HepG2 (cell line): ENCODE data around the gene TRAPPC4. TPM values are rescaled to one million over a fixed set of nuclear protein-coding genes. Genes with fewer than 3 reads are reported as not detected.

ENCODE experiments used
- CBX2 ChIP-seq, 2 experiments: fragments of 200-600 bp in 1 of 2; sonication (generic); formaldehyde crosslinking in 1 of 2; IDR thresholded peaks; 2 replicates each; pipeline versions ENCODE4 v1.7.0 to v1.8.1; 2018 to 2022; ENCODE audit warnings: low read depth in 2 of 2, low read length in 1 of 2, mild to moderate bottlenecking in 1 of 2, missing genetic modification reagents in 1 of 2
- DNMT3B ChIP-seq: conservative IDR thresholded peaks from 2 replicates; pipeline ENCODE4 v1.6.1; 2016; ENCODE audit warnings: missing biosample characterization, control low read depth
- ESRRA ChIP-seq: sonication (generic); formaldehyde crosslinking; IDR thresholded peaks from 2 replicates; pipeline ENCODE4 v1.5.1; 2020; ENCODE audit warnings: mild to moderate bottlenecking, low read depth, missing genetic modification reagents
- HIVEP1 ChIP-seq: sonication (generic); formaldehyde crosslinking; IDR thresholded peaks from 2 replicates; pipeline ENCODE4 v1.4.0; 2020; ENCODE audit warnings: mild to moderate bottlenecking, missing genetic modification reagents
- HOXA9 ChIP-seq: sonication (generic); formaldehyde crosslinking; IDR thresholded peaks from 2 replicates; pipeline ENCODE4 v1.8.1; 2022; ENCODE audit warnings: missing genetic modification reagents, mild to moderate bottlenecking, moderate library complexity, borderline replicate concordance
- JARID2 ChIP-seq: sonication (generic); formaldehyde crosslinking; IDR thresholded peaks from 2 replicates; pipeline ENCODE4 v1.8.1; 2023; ENCODE audit warnings: missing genetic modification reagents, inconsistent platforms; ENCODE audit not compliant: insufficient replicate concordance
- MTA1 ChIP-seq: sonication (generic); formaldehyde crosslinking; IDR thresholded peaks from 2 replicates; pipeline ENCODE4 v1.4.0; 2020; ENCODE audit warnings: missing genetic modification reagents, mild to moderate bottlenecking, borderline replicate concordance
- RFX5 ChIP-seq: IDR thresholded peaks from 2 replicates; pipeline ENCODE4 v1.6.1; 2011; ENCODE audit warnings: low read depth, low read length, improper control_type of control experiment
- SRSF4 ChIP-seq: fragments of 200-400 bp; formaldehyde crosslinking; IDR thresholded peaks from one replicate; pipeline ENCODE4 v1.6.1; 2018; ENCODE audit warnings: mild to moderate bottlenecking, low read depth, low read length, moderate library complexity; ENCODE audit not compliant: poor library complexity, severe bottlenecking
- ZBTB14 ChIP-seq: sonication (generic); formaldehyde crosslinking; IDR thresholded peaks from 2 replicates; pipeline ENCODE4 v1.4.0; 2020; ENCODE audit warnings: missing genetic modification reagents
- ZBTB37 ChIP-seq: sonication (generic); formaldehyde crosslinking; IDR thresholded peaks from 2 replicates; pipeline ENCODE4 v1.4.0; 2020; ENCODE audit warnings: mild to moderate bottlenecking, missing genetic modification reagents
- ZBTB4 ChIP-seq: sonication (generic); formaldehyde crosslinking; IDR thresholded peaks from 2 replicates; pipeline ENCODE4 v1.4.0; 2020; ENCODE audit warnings: missing genetic modification reagents, mild to moderate bottlenecking, borderline replicate concordance
- ZC3H13 ChIP-seq: sonication (generic); formaldehyde crosslinking; IDR thresholded peaks from 2 replicates; pipeline ENCODE4 v1.8.1; 2023; ENCODE audit warnings: mild to moderate bottlenecking, missing genetic modification reagents, moderate library complexity
- ZNF280B ChIP-seq: sonication (generic); formaldehyde crosslinking; IDR thresholded peaks from 2 replicates; pipeline ENCODE4 v1.5.0; 2020; ENCODE audit warnings: missing genetic modification reagents, mild to moderate bottlenecking, borderline replicate concordance
- ZNF709 ChIP-seq: sonication (generic); formaldehyde crosslinking; IDR thresholded peaks from 2 replicates; pipeline ENCODE4 v1.5.0; 2020; ENCODE audit warnings: mild to moderate bottlenecking, missing genetic modification reagents
- ZSCAN22 ChIP-seq: sonication (generic); formaldehyde crosslinking; IDR thresholded peaks from 2 replicates; pipeline ENCODE4 v1.4.0; 2020; ENCODE audit warnings: mild to moderate bottlenecking, missing genetic modification reagents
- ZSCAN30 ChIP-seq: sonication (generic); formaldehyde crosslinking; IDR thresholded peaks from 2 replicates; pipeline ENCODE4 v1.5.0; 2020; ENCODE audit warnings: mild to moderate bottlenecking, missing genetic modification reagents
- polyA plus RNA-seq, 8 experiments: library from polyadenylated mRNA; depleted of rRNA in 3 of 8; stranded (reverse) in 7 of 8; unstranded in 1 of 8; fragments of >200 nt; fragmentation: Illumina TruSeq in 4 of 8; extraction: Trizol in 4 of 8; gene quantifications; 2 replicates each; pipeline versions ENCODE4 v1.2.1 to v1.2.3, GENCODE V29; 2011 to 2016; ENCODE audit warnings: low read depth in 4 of 8, missing spikeins in 1 of 8, mixed read lengths in 1 of 8; ENCODE audit not compliant: insufficient read depth in 1 of 8
- total RNA-seq, 5 experiments: library from RNA; depleted of rRNA; stranded (reverse); fragments of >200 nt; fragmentation: Illumina TruSeq; extraction: Trizol; gene quantifications; 2 replicates each; pipeline ENCODE4 v1.2.3, GENCODE V29; 2016; ENCODE audit warnings: low read depth in 1 of 5
- TF ChIP-seq, protein P1 (sequence below): sonication (generic); formaldehyde crosslinking; IDR thresholded peaks from 2 replicates; pipeline ENCODE4 v1.5.0; 2020; ENCODE audit warnings: mild to moderate bottlenecking, missing genetic modification reagents

Gene TRAPPC4
- total and polyA plus RNA-seq, 2 of the 13 experiments (the other 11 are each of a cell fraction or from before 2014, with no cell fraction given) = 97.4 to 140 TPM

- TF ChIP-seq CBX2 (IDR thresholded peaks at IDR 0.05; ENCODE audit: low read depth, low read length) = no peak
- TF ChIP-seq CBX2 (CRISPR knock-in tag; IDR thresholded peaks at IDR 0.05; ENCODE audit: low read depth) = no peak
- TF ChIP-seq ZSCAN30 (CRISPR knock-in tag) = peak; percentile 9; the same call in 1 of the 2 replicates
- no peak; the same call in 1 of the 2 replicates for TF ChIP-seq ESRRA (CRISPR knock-in tag)
- TF ChIP-seq MTA1 (CRISPR knock-in tag) = no peak
- TF ChIP-seq ZBTB37 = no peak; the same call in 1 of the 2 replicates
- no peak for TF ChIP-seq ZC3H13
- TF ChIP-seq HOXA9 (CRISPR knock-in tag) = no peak
- TF ChIP-seq SRSF4 = no peak
- no peak for TF ChIP-seq ZSCAN22 (CRISPR knock-in tag)
- TF ChIP-seq ZNF709 (CRISPR knock-in tag) = peak; percentile 39
- TF ChIP-seq RFX5 = no peak
- TF ChIP-seq JARID2 = no peak
- TF ChIP-seq ZBTB4 (CRISPR knock-in tag) = peak; percentile 79; the same call in 1 of the 2 replicates
- TF ChIP-seq DNMT3B = peak; percentile 91; the same call in 1 of the 2 replicates
- TF ChIP-seq ZNF280B (CRISPR knock-in tag) = no peak; the same call in 1 of the 2 replicates
- no peak; the same call in 1 of the 2 replicates for TF ChIP-seq ZBTB14 (CRISPR knock-in tag)
- TF ChIP-seq, protein P1, sequence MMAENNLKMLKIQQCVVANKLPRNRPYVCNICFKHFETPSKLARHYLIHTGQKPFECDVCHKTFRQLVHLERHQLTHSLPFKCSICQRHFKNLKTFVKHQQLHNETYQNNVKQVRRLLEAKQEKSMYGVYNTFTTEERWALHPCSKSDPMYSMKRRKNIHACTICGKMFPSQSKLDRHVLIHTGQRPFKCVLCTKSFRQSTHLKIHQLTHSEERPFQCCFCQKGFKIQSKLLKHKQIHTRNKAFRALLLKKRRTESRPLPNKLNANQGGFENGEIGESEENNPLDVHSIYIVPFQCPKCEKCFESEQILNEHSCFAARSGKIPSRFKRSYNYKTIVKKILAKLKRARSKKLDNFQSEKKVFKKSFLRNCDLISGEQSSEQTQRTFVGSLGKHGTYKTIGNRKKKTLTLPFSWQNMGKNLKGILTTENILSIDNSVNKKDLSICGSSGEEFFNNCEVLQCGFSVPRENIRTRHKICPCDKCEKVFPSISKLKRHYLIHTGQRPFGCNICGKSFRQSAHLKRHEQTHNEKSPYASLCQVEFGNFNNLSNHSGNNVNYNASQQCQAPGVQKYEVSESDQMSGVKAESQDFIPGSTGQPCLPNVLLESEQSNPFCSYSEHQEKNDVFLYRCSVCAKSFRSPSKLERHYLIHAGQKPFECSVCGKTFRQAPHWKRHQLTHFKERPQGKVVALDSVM = no peak
- TF ChIP-seq HIVEP1 (CRISPR knock-in tag) = peak; percentile 51
Measured at GRCh38 chr11:119030329-119031047, 11.9 kb downstream of the TRAPPC4 start, which contains the start of gene SLC37A4 (continued).
